ENCODE results near the gene H2AZ1.

Gene H2AZ1

DNA sequence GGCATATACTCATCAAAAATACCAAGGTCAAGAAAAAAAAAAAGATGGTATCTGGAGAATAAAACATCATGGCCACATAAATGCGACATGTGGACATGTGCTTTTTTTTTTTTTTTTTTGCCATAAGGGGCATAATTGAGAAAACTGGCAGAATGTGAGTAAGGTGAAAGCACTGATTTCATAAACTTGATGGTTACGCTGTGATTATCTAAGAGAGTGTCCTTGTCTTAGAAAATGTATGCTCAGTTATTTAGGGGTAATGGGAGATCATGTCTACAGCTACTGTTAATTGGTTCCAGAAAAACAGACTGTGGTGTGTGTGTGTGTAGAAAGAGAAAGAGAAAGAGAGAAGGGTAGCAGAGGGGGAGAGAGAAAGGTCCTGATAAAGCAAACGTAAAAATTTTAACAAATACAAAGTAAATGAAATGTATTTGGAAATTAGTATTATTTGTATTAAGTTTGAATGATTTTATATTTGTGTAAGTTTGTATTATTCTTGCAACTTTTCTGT lies 11.8 kb downstream of the H2AZ1 start:
- no peak overlapping the region for H3K4ac ChIP-seq (ENCODE audit: low read length)
- H3K18ac ChIP-seq (ENCODE audit: low read length): no peak overlapping the region
- no peak overlapping the region for H3K4me3 ChIP-seq (ENCODE audit: low read length in 2 of 2)
- no peak overlapping the region for H4K8ac ChIP-seq (ENCODE audit: low read depth, low read length)
- H3K79me1 ChIP-seq (ENCODE audit: low read depth, low read length): peaks cover 4% of the 10 kb centered on the region
- H3K23ac ChIP-seq (ENCODE audit: low read depth, low read length, poor library complexity): no peak overlapping the region
- peaks cover 0 to 27% of the 10 kb centered on the region in 2 donors for H3K36me3 ChIP-seq (replicated peaks in 1 of 2; ENCODE audit: control insufficient read depth in 2 of 2, insufficient read depth in 2 of 2, low read length in 2 of 2)
- H2BK5ac ChIP-seq (ENCODE audit: low read length): no peak overlapping the region
- no peak for DNase-seq (ENCODE audit: low spot score)
- no peak overlapping the region for H2AFZ ChIP-seq (ENCODE audit: low read length)
- no peak overlapping the region for H4K91ac ChIP-seq (ENCODE audit: low read depth, low read length, poor library complexity)
- no peak overlapping the region for H3K4me2 ChIP-seq (ENCODE audit: insufficient read depth, low read length, poor library complexity, severe bottlenecking)
- no peak overlapping the region for H2BK15ac ChIP-seq (ENCODE audit: low read length)
- no peaks in the 10 kb centered on the region for H3K27me3 ChIP-seq (ENCODE audit: control insufficient read depth in 3 of 3, insufficient read depth in 3 of 3, low read depth in 1 of 3, low read length in 3 of 3)
- H3K9me3 ChIP-seq (replicated peaks in 1 of 2; ENCODE audit: control insufficient read depth in 2 of 2, insufficient read depth in 1 of 2, low read depth in 1 of 2, low read length in 2 of 2): peaks cover 0 to 22% of the 10 kb centered on the region in 2 donors
- no peak overlapping the region for H2BK120ac ChIP-seq (ENCODE audit: low read depth, low read length)
- no peak overlapping the region for H2AK5ac ChIP-seq (ENCODE audit: low read depth, low read length)
- H3K9ac ChIP-seq (ENCODE audit: low read depth, low read length, poor library complexity): no peak overlapping the region
- H2BK12ac ChIP-seq (ENCODE audit: low read length): no peak overlapping the region
- H3K27ac ChIP-seq (replicated peaks; ENCODE audit: low read length): no peak overlapping the region
- WGBS, 2 donors (ENCODE audit: extremely low coverage in 2 of 2, insufficient read length in 2 of 2, insufficient replicate concordance in 1 of 2): no CpG with 5 or more reads among the region's 3 CpGs
- no peak overlapping the region for H3K14ac ChIP-seq (ENCODE audit: low read length)
- H3K4me1 ChIP-seq (ENCODE audit: control insufficient read depth in 2 of 2, insufficient read depth in 1 of 2, low read depth in 1 of 2, low read length in 2 of 2): no peaks in the 10 kb centered on the region

DNA sequence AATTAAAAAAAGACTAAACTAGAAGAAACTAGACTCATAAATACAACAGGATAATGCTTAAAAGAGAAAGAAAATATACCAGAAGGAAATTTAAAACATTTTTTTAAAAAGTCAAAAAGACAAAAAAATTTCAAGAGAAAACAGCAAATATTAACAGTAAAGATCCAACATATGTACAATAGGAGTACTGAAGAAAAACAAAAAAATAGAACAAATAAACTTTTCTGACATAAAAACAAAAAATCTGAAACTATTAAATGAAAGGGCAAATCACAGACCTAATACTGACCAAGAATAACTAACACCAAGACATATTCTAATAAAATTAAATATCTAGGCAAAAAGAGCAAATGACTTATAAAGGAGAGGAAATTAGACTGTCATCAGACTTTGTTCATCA lies 15.2 kb downstream of the H2AZ1 start:
- H3K79me1 ChIP-seq (ENCODE audit: low read depth, low read length): peaks cover 2% of the 10 kb centered on the region
- no peak overlapping the region for H2AK5ac ChIP-seq (ENCODE audit: low read depth, low read length)
- H3K4me3 ChIP-seq (ENCODE audit: low read length in 2 of 2): no peak overlapping the region
- H2BK15ac ChIP-seq (ENCODE audit: low read length): no peak overlapping the region
- no peak overlapping the region for H3K14ac ChIP-seq (ENCODE audit: low read length)
- no peak overlapping the region for H4K91ac ChIP-seq (ENCODE audit: low read depth, low read length, poor library complexity)
- no peak overlapping the region for H2BK12ac ChIP-seq (ENCODE audit: low read length)
- no peaks in the 10 kb centered on the region for H3K4me1 ChIP-seq (ENCODE audit: control insufficient read depth in 2 of 2, insufficient read depth in 1 of 2, low read depth in 1 of 2, low read length in 2 of 2)
- H3K18ac ChIP-seq (ENCODE audit: low read length): no peak overlapping the region
- no peak overlapping the region for H3K23ac ChIP-seq (ENCODE audit: low read depth, low read length, poor library complexity)
- no peak overlapping the region for H3K27ac ChIP-seq (replicated peaks; ENCODE audit: low read length)
- H3K27me3 ChIP-seq (ENCODE audit: control insufficient read depth in 3 of 3, insufficient read depth in 3 of 3, low read depth in 1 of 3, low read length in 3 of 3): no peaks in the 10 kb centered on the region
- peaks cover 0 to 16% of the 10 kb centered on the region in 2 donors for H3K9me3 ChIP-seq (replicated peaks in 1 of 2; ENCODE audit: control insufficient read depth in 2 of 2, insufficient read depth in 1 of 2, low read depth in 1 of 2, low read length in 2 of 2)
- no peak for DNase-seq (ENCODE audit: low spot score)
- H2AFZ ChIP-seq (ENCODE audit: low read length): no peak overlapping the region
- H3K36me3 ChIP-seq (replicated peaks in 1 of 2; ENCODE audit: control insufficient read depth in 2 of 2, insufficient read depth in 2 of 2, low read length in 2 of 2): peaks cover 0 to 30% of the 10 kb centered on the region in 2 donors
- H3K9ac ChIP-seq (ENCODE audit: low read depth, low read length, poor library complexity): no peak overlapping the region
- no peak overlapping the region for H4K8ac ChIP-seq (ENCODE audit: low read depth, low read length)
- H3K4me2 ChIP-seq (ENCODE audit: insufficient read depth, low read length, poor library complexity, severe bottlenecking): no peak overlapping the region
- H2BK120ac ChIP-seq (ENCODE audit: low read depth, low read length): no peak overlapping the region
- no peak overlapping the region for H3K4ac ChIP-seq (ENCODE audit: low read length)
- no peak overlapping the region for H2BK5ac ChIP-seq (ENCODE audit: low read length)

- no peak overlapping the region for H3K14ac ChIP-seq (ENCODE audit: low read length)
- H2BK12ac ChIP-seq (ENCODE audit: low read length): no peak overlapping the region
- no peak overlapping the region for H2BK5ac ChIP-seq (ENCODE audit: low read length)
- H3K9ac ChIP-seq (ENCODE audit: low read depth, low read length, poor library complexity): no peak overlapping the region
- no peaks in the 10 kb centered on the region for H3K4me1 ChIP-seq (ENCODE audit: control insufficient read depth in 2 of 2, insufficient read depth in 1 of 2, low read depth in 1 of 2, low read length in 2 of 2)
- no peak overlapping the region for H3K4me3 ChIP-seq (ENCODE audit: low read length in 2 of 2)
- peaks cover 1 to 70% of the 10 kb centered on the region in 2 donors for H3K36me3 ChIP-seq (replicated peaks in 1 of 2; ENCODE audit: control insufficient read depth in 2 of 2, insufficient read depth in 2 of 2, low read length in 2 of 2)
- H4K8ac ChIP-seq (ENCODE audit: low read depth, low read length): no peak overlapping the region
- no peak overlapping the region for H3K18ac ChIP-seq (ENCODE audit: low read length)
- DNase-seq (ENCODE audit: low spot score): no peak
- H3K27ac ChIP-seq (replicated peaks; ENCODE audit: low read length): no peak overlapping the region
- H3K4me2 ChIP-seq (ENCODE audit: insufficient read depth, low read length, poor library complexity, severe bottlenecking): no peak overlapping the region
- H3K79me1 ChIP-seq (ENCODE audit: low read depth, low read length): peaks cover 2% of the 10 kb centered on the region
- WGBS, 2 donors (ENCODE audit: extremely low coverage in 2 of 2, insufficient read length in 2 of 2, insufficient replicate concordance in 1 of 2): 100% methylated on average over 1 of the region's 2 CpGs; no CpG with 5 or more reads in 1 of the 2 donors
- no peak overlapping the region for H2AK5ac ChIP-seq (ENCODE audit: low read depth, low read length)
- H2BK120ac ChIP-seq (ENCODE audit: low read depth, low read length): no peak overlapping the region
- no peak overlapping the region for H2AFZ ChIP-seq (ENCODE audit: low read length)
- no peaks in the 10 kb centered on the region for H3K9me3 ChIP-seq (replicated peaks in 1 of 2; ENCODE audit: control insufficient read depth in 2 of 2, insufficient read depth in 1 of 2, low read depth in 1 of 2, low read length in 2 of 2)
- H2BK15ac ChIP-seq (ENCODE audit: low read length): no peak overlapping the region
- no peak overlapping the region for H4K91ac ChIP-seq (ENCODE audit: low read depth, low read length, poor library complexity)
- no peak overlapping the region for H3K23ac ChIP-seq (ENCODE audit: low read depth, low read length, poor library complexity)
- no peaks in the 10 kb centered on the region for H3K27me3 ChIP-seq (ENCODE audit: control insufficient read depth in 3 of 3, insufficient read depth in 3 of 3, low read depth in 1 of 3, low read length in 3 of 3)
- H3K4ac ChIP-seq (ENCODE audit: low read length): no peak overlapping the region
Measured at GRCh38 chr4:99927566-99927965, 22.5 kb downstream of the H2AZ1 start.

- Histone ChIP-seq H3K9ac (ENCODE audit: low read depth, low read length, poor library complexity) (no peak overlapping the region), H3K36me3 (replicated peaks in 1 of 2; ENCODE audit: control insufficient read depth in 2 of 2, insufficient read depth in 2 of 2, low read length in 2 of 2) (peaks cover 2 to 85% of the 10 kb centered on the region in 2 donors), H3K4ac (ENCODE audit: low read length) (no peak overlapping the region), H2BK120ac (ENCODE audit: low read depth, low read length) (no peak overlapping the region), H2AFZ (ENCODE audit: low read length) (no peak overlapping the region), H3K79me1 (ENCODE audit: low read depth, low read length) (no peaks in the 10 kb centered on the region), H3K27me3 (ENCODE audit: control insufficient read depth in 3 of 3, insufficient read depth in 3 of 3, low read depth in 1 of 3, low read length in 3 of 3) (no peaks in the 10 kb centered on the region), H2BK12ac (ENCODE audit: low read length) (no peak overlapping the region), H4K8ac (ENCODE audit: low read depth, low read length) (no peak overlapping the region), H3K14ac (ENCODE audit: low read length) (no peak overlapping the region), H3K27ac (replicated peaks; ENCODE audit: low read length) (no peak overlapping the region), H3K4me3 (ENCODE audit: low read length in 2 of 2) (no peak overlapping the region), H2BK5ac (ENCODE audit: low read length) (no peak overlapping the region), H2BK15ac (ENCODE audit: low read length) (no peak overlapping the region), H3K4me2 (ENCODE audit: insufficient read depth, low read length, poor library complexity, severe bottlenecking) (no peak overlapping the region), H3K4me1 (ENCODE audit: control insufficient read depth in 2 of 2, insufficient read depth in 1 of 2, low read depth in 1 of 2, low read length in 2 of 2) (no peaks in the 10 kb centered on the region), H3K18ac (ENCODE audit: low read length) (no peak overlapping the region), H4K91ac (ENCODE audit: low read depth, low read length, poor library complexity) (no peak overlapping the region), H3K23ac (ENCODE audit: low read depth, low read length, poor library complexity) (no peak overlapping the region), H2AK5ac (ENCODE audit: low read depth, low read length) (no peak overlapping the region), H3K9me3 (replicated peaks in 1 of 2; ENCODE audit: control insufficient read depth in 2 of 2, insufficient read depth in 1 of 2, low read depth in 1 of 2, low read length in 2 of 2) (peaks cover 0 to 10% of the 10 kb centered on the region in 2 donors)
- no peak for DNase-seq (ENCODE audit: low spot score)
- WGBS, 2 donors (ENCODE audit: extremely low coverage in 2 of 2, insufficient read length in 2 of 2, insufficient replicate concordance in 1 of 2): no CpG with 5 or more reads among the region's 3 CpGs
Measured at GRCh38 chr4:99921174-99921573, 28.9 kb downstream of the H2AZ1 start.

Data from neuronal stem cell (in vitro differentiated cells).